Measurements from ENCODE around the gene FGFR2. TPM values are rescaled to one million over a fixed set of nuclear protein-coding genes. Genes with fewer than 3 reads are reported as not detected.

The FGFR2 gene
- total RNA-seq, 4 donors from 2014 or later: 65.6 to 149 (median 122) TPM

GRCh38 chr10:121597504-121598262, 561 bp downstream of the FGFR2 start:
- H3K27ac ChIP-seq: peak overlapping the region; percentile 50 to 81 (median 70)
- no peaks in the 10 kb centered on the region for H3K9me3 ChIP-seq
- intact Hi-C loops (cut with DNase I): loop anchor here (10.0 kb wide), 1 partner anchor 183 kb away; no protein-coding TSS in a partner anchor
- H3K36me3 ChIP-seq: no peaks in the 10 kb centered on the region
- TF ChIP-seq, protein P1, sequence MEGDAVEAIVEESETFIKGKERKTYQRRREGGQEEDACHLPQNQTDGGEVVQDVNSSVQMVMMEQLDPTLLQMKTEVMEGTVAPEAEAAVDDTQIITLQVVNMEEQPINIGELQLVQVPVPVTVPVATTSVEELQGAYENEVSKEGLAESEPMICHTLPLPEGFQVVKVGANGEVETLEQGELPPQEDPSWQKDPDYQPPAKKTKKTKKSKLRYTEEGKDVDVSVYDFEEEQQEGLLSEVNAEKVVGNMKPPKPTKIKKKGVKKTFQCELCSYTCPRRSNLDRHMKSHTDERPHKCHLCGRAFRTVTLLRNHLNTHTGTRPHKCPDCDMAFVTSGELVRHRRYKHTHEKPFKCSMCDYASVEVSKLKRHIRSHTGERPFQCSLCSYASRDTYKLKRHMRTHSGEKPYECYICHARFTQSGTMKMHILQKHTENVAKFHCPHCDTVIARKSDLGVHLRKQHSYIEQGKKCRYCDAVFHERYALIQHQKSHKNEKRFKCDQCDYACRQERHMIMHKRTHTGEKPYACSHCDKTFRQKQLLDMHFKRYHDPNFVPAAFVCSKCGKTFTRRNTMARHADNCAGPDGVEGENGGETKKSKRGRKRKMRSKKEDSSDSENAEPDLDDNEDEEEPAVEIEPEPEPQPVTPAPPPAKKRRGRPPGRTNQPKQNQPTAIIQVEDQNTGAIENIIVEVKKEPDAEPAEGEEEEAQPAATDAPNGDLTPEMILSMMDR (IDR thresholded peaks at IDR 0.05): no peak
- TF ChIP-seq POLR2A (IDR thresholded peaks at IDR 0.05): no peak
- DNase-seq: peak; percentile 47 to 49
- peaks cover 11 to 16% of the 10 kb centered on the region in 2 donors for H3K4me1 ChIP-seq
- H3K27me3 ChIP-seq: no peaks in the 10 kb centered on the region
- 1% methylated on average over 37 of the region's 77 CpGs; no CpG with 5 or more reads in 1 of the 2 donors for WGBS, 2 donors
- peak overlapping the region; percentile 9 to 67 (median 52) for H3K4me3 ChIP-seq (replicated peaks in 1 of 3)

DNA sequence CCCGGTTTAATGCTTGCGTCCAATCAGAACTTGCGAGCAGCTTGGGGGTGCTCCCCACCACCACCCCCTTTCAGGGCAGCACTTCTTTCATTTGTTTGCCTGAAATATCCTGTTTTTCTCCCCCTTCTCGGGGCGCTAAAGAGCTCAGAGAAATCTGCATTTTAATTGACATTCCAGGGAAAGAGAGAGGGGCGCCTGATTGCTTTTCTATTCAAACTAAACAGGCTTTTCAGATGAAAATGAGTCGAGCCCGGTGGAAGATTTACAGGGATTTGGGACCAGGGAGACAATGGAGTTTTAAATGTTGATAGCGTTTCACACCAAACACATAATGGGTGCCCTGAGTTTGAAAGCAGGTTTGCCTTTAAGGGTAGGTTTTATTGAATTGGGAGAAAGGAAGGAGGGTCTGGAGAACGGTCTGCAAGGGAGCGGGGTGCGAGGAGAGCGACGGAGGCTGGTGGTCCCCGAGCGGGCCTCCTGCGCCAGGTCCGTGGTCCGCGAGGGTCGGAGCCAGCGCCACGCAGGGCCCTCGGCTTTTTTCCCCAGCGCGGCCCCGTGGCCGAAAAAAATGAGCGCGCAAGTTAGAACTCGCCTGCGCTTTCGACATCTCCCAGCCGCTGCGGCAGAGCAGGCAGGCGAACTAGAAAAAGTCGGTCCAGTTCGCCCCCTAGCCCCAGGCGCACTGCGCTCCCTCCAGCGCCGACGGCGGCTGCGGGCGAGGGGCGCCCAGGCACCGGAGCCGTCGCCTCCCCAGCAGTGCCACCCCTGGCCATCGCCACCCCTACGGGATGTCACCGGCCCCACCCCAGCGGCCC, 1.3 kb downstream of the FGFR2 start:
- WGBS, 2 donors: 4 to 6% methylated on average over 24 to 42 of the region's 54 CpGs
- Histone ChIP-seq H3K27ac (peak overlapping the region; percentile 50 to 81 (median 70)), H3K27me3 (no peaks in the 10 kb centered on the region), H3K36me3 (no peaks in the 10 kb centered on the region), H3K4me1 (peaks cover 11 to 16% of the 10 kb centered on the region in 2 donors), H3K4me3 (replicated peaks in 1 of 3) (peak overlapping the region; percentile 43 to 67 (median 52)), H3K9me3 (no peaks in the 10 kb centered on the region)
- DNase-seq: peak; percentile 82 to 83
- intact Hi-C loops (cut with DNase I): loop anchor here (10.0 kb wide), 1 partner anchor 182 kb away; no protein-coding TSS in a partner anchor
- TF ChIP-seq POLR2A (IDR thresholded peaks at IDR 0.05): peak in 1 of 2 donors; percentile 60
- TF ChIP-seq, protein P1 (IDR thresholded peaks at IDR 0.05): peak in 3 of 6 experiments; percentile 16 to 44 (median 43)

- Histone ChIP-seq H3K4me1 (peaks cover 11 to 16% of the 10 kb centered on the region in 2 donors), H3K27ac (peak overlapping the region; percentile 50 to 81 (median 70)), H3K36me3 (no peaks in the 10 kb centered on the region), H3K4me3 (replicated peaks in 1 of 3) (peak overlapping the region; percentile 43 to 67 (median 52)), H3K9me3 (no peaks in the 10 kb centered on the region), H3K27me3 (no peaks in the 10 kb centered on the region)
- peak in 1 of 2 donors; percentile 41 for TF ChIP-seq POLR2A (IDR thresholded peaks at IDR 0.05)
- TF ChIP-seq, protein P1 (IDR thresholded peaks at IDR 0.05): no peak
- WGBS, 2 donors: 19 to 29% methylated on average over 21 to 28 of the region's 28 CpGs
- DNase-seq: peak; percentile 55 to 62
- intact Hi-C loops (cut with DNase I): loop anchor here (10.0 kb wide), 1 partner anchor 181 kb away; no protein-coding TSS in a partner anchor
Measured at GRCh38 chr10:121595806-121596688, 2.2 kb downstream of the FGFR2 start.

DNA sequence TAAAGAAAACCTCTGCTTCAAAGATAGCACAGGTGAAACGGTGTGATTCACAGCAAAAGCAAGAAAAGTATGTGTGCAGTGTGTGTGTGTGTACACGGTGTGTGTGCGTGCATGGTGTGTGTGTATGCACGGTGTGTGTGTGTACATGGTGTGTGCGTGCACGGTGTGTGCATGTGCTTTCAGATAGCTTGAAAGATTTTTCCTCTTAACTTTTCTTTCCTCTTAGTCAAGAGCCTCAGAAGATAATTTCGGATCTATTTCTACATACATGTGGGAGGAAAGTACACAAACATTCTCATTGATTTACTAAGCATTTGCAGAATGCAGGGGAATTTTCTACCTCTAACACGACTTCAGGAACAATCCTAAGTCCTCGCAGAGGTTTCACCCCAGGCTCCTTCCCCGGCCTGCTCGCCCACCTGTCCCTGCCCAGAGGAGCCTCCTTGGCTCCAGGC, 2.9 kb downstream of the FGFR2 start:
- Histone ChIP-seq H3K9me3 (no peaks in the 10 kb centered on the region), H3K27me3 (no peaks in the 10 kb centered on the region), H3K27ac (peak overlapping the region; percentile 50 to 81 (median 70)), H3K4me1 (peaks cover 11 to 16% of the 10 kb centered on the region in 2 donors), H3K4me3 (replicated peaks in 1 of 3) (peak overlapping the region in 1 of 3 donors; percentile 52), H3K36me3 (no peaks in the 10 kb centered on the region)
- TF ChIP-seq POLR2A (IDR thresholded peaks at IDR 0.05): no peak
- TF ChIP-seq, protein P1 (IDR thresholded peaks at IDR 0.05): no peak
- 47 to 65% methylated on average over 11 of the region's 11 CpGs for WGBS, 2 donors
- intact Hi-C loops (cut with DNase I): loop anchor here (10.0 kb wide), 1 partner anchor 181 kb away; no protein-coding TSS in a partner anchor
- no peak for DNase-seq

Data from thyroid gland (tissue), 4 donors.